Left kidney (tissue), 2 donors: Measurements from ENCODE around the gene POLR2H. TPM values are rescaled to one million over a fixed set of nuclear protein-coding genes. Genes with fewer than 3 reads are reported as not detected.

Source experiments
- DNase-seq: peaks from one replicate; pipeline ENCODE4 v3.0.0-alpha.2; 2013
- polyA plus RNA-seq: library from polyadenylated mRNA; unstranded; fragments of 120-200 nt; gene quantifications from one replicate; pipeline ENCODE4 v1.2.1, GENCODE V29; 2013; ENCODE audit not compliant: insufficient read length

Gene POLR2H
- polyA plus RNA-seq, 1 donor: 106 TPM

DNA sequence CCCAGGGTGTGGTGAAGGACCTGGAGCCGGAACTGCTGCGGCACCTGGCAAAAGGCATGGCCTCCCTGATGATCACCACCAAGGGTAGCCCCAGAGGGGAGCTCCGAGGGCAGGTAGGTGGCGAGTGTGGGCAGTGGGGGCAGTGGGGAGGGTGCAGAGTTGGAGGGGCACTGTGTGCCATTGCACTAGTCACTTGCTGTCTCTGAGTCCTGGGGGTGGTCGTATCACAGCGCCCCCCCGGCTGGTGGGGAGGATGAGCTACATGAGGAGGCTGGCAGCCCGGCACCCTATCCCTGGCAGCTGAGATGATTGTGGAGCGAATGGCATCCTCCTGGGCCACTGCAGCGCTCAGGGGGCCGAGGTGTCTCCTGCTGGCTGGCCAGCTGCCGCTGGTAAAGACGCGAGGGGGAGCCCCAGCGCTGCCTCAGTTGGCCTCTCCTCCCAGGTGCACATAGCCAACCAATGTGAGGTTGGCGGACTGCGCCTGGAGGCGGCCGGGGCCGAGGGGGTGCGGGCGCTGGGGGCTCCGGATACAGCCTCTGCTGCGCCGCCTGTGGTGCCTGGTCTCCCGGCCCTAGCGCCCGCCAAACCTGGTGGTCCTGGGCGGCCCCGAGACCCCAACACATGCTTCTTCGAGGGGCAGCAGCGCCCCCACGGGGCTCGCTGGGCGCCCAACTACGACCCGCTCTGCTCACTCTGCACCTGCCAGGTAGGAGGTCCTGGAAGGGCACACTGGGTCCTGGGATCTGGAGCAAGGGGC, 24.7 kb downstream of the POLR2H start:
- no peak for DNase-seq

DNA sequence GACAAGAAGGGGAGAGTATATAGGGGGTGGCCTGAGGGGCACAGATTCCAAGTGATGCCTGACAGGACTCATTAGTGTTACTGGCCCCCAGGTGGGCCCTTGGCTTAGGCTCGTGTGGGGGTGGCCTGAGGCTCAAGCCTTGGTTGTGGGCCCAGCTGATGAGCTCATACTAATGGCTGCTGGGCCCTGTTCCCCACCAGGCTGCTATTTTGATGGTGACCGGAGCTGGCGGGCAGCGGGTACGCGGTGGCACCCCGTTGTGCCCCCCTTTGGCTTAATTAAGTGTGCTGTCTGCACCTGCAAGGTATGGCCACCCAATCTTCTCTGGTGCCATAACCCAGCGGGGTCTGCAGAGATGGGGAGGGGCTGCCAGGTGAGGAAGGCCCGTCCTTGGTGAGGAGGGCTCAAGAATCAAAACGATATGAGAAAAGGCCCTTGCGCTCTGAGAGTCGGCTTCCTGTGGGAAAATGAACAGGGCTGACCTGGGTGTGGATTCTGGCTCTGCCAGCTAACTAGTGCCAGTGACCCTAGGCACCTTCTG, 25.7 kb downstream of the POLR2H start:
- no peak for DNase-seq

DNA sequence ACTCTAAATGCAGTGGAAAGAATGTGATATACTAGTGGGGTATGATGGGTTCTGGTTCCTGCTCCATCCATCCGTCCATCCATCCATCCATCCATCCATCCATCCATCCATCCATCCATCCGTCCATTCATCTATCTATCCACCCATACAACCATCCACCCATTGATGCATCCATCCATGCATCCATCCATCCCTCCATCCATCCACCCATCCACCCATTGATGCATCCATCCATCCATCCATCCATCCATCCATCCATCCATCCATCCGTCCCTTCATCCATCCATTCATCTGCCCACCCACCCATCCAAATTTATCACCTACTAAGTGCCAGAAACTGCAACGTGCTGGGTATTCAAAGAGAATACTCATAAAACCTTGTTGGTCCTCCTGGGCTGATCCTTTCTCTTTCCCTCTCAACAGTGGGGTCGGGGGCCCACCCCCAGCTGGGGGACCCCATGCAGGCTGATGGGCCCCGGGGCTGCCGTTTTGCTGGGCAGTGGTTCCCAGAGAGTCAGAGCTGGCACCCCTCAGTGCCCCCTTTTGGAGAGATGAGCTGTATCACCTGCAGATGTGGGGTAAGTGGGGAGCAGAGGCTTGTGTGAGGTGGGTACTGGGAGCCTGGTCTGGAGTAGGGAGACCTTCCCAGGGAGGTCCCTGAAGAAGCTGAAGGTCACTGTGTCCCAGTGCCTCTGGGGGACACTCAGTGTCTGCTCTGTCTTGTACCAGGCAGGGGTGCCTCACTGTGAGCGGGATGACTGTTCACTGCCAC, 26.8 kb downstream of the POLR2H start:
- DNase-seq: no peak

DNA sequence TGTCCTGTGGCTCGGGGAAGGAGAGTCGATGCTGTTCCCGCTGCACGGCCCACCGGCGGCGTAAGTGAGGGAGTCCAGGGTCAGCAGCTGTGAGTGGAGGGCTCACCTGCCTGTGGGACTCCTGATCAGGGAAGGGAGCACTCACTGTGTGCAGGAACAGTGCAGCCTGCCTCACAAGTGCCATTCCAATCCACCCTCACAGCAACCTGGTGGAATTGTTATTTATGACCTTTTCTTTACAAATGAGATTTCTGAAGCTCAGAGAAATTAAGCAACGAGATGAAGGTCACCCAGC, 27.4 kb downstream of the POLR2H start:
- DNase-seq: no peak

DNA sequence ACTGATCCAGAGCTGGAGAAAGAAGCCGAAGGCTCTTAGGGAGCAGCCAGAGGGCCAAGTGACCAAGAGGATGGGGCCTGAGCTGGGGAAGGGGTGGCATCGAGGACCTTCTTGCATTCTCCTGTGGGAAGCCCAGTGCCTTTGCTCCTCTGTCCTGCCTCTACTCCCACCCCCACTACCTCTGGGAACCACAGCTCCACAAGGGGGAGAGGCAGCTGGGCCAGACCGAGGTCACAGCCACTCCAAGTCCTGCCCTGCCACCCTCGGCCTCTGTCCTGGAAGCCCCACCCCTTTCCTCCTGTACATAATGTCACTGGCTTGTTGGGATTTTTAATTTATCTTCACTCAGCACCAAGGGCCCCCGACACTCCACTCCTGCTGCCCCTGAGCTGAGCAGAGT, 27.9 kb downstream of the POLR2H start:
- DNase-seq: no peak

DNA sequence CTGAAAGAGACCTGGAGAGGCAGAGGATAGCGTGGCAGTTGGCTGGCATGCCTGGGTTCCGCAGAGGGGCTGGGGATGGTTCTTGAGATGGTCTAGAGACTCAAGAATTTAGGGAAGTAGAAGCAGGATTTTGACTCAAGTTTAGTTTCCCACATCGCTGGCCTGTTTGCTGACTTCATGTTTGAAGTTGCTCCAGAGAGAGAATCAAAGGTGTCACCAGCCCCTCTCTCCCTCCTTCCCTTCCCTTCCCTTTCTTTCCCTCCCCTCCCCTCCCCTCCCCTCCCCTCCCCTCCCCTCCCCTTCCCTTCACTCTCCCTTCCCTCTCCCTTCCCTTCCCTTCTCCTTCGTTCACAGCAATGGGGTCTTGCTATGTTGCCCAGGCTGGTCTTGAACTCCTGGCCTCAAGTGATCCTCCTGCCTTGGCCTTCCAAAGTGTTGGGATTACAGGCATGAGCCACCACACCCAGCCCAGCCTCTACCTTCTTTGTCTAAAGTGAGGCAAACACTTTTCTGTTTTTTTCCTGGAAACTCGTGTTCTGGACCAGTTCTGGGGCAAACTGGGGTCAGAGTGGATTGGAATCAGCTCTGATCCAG, 28.5 kb downstream of the POLR2H start:
- DNase-seq: no peak

DNA sequence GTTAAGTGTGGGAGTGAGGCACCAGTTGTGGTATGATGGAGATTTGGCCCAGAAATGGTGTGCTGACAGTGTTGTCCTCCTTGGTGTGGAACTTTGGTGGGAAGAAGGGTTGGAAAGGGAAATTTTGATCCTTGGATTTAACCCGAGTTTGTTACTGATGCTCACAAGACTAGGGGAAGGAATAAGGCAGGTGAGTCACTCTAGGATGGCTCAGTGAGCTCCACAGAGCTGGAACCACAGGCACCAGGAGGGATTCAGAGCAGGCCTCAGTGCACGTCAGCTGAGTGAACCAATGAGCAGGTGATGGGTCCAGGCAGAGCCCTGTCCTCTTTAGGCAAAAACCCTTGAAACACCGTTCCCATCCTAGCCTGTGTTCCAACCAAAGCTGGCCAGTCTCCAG, 29.8 kb downstream of the POLR2H start:
- DNase-seq: no peak

DNA sequence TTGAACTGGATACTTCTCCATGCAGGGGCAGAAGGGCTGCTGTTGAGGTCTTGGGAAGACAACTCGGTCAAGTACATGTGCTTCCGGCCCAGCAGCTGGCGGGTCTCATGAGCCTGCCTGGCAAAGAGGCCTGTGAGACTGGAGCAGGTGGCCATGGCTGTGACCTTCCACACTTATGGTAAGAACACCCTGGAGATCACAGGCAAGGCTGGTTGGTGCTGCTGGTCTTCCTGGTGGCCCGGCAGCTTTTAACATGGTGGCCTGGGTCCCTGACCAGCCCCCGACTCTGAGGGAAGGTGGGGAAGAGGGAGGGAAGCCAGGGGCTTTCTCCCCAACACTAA, 33.8 kb downstream of the POLR2H start:
- no peak for DNase-seq

DNA sequence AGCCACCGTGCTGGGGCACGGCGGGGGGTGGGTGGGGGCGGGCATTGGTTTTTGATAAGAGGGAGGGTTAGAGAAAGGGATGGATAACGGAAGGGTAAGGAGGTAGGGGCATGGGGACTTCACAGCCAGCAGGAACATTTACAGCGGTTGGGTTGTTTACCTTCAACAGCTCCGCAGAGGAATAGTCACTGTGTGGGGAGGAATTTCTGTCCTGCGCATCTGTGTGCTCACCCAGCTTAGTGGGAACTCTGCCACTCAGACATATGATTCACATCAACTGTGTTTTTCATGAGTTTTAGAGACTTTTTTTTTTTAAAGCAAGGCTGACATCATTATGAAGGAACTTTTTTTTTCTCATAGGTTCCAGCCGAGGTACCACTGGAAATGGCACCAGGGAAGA, 37.9 kb downstream of the POLR2H start:
- DNase-seq: peak; percentile 32

DNA sequence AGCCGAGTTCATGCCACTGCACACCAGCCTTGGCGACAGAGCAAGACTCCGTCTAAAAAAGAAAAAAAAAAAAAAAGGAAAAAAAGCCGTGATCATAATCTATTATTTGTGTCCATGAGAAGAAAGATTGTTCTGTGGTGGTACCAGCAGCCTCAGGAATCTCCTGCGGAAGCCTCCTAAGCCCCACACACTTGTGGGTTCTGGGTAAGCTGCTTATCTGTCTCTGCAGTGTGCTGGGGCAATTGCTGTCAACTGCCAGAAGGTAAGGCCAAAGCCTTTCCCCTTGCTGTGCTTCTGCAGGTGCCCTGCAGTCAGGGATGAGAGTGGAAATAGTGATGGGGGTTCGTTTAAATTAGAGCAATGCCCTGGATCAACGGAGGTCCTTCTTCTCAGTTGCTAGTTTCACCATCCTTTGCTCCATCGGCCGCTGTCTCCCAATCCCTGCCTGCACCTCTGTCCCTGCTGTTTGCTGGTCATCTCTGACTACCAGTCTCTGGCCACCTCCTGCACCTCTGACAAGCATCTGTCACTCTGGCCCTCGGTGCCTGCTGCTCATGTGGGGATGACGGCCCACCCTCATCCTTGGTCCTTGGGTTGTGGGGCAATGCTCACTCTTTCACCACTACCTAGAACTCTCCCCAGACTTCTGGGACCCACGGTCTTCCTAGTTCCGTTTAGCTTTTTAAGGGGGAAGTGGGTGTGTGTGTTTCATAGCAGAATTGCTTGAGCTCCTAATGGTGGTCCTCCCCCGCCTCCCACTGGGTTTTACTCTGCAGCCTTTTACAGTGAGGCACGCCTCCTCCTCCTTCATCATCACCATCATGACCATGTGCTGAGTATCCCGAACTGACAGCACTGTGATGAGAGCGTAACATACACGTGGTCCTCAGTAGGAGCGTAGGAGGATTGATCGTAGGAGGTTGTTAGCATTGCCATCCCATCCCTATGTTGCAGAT, 43.8 kb downstream of the POLR2H start:
- no peak for DNase-seq

DNA sequence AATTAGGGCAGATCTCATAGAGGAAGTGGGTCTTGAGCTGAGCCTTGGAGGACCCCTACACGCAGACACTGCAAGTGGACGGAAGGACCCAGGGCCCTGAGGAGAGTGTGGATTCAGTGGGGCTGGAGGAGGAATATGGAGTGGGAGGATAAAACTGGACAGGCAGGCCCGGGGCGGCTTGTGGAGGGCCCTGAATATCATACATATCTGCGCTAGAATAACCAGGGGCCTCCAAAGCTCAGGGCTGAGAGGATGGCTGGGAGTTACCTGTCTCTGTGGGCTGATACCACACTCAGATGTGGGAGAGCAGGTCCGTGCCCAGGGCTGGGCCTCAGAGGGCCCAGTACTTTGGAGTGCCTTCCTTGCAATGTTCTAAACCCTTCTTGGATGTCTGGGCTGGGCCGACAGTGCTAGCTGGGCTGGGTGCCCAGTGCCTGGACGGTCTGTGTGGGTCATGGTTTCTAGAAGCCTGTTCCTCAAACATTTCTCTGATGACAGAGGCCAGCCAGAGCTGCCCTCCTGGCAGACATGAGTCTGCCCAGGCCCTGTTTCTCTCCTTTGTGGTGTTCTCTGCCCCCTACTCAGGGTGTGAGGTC, 47.9 kb downstream of the POLR2H start:
- no peak for DNase-seq

DNA sequence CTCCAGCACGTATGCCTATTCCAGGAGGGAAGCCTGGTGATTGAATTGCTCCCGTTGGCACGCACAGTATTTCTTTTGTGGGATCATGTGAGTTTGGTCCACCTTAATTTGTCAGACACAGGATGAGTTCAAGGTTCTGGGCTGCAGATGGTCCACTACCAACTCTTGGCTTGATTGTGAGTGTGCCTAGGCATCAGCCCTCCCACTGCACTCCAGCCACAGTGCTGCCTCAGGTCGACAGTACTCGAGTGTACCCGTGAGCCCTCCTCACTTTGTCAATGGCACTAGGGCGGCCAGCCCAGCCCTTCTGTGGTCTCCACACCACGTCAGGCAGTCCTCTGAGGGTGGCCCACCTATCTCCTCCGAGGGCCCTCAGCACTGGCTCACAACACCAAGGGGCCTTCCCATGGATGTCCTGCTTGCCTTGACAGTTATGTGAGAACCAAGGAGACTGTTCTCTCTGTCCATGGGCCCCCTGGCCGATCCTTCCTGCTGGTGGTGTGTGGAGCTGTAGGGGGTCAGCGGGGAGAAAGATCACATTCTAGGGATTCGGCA, 48.5 kb downstream of the POLR2H start:
- DNase-seq: no peak

DNA sequence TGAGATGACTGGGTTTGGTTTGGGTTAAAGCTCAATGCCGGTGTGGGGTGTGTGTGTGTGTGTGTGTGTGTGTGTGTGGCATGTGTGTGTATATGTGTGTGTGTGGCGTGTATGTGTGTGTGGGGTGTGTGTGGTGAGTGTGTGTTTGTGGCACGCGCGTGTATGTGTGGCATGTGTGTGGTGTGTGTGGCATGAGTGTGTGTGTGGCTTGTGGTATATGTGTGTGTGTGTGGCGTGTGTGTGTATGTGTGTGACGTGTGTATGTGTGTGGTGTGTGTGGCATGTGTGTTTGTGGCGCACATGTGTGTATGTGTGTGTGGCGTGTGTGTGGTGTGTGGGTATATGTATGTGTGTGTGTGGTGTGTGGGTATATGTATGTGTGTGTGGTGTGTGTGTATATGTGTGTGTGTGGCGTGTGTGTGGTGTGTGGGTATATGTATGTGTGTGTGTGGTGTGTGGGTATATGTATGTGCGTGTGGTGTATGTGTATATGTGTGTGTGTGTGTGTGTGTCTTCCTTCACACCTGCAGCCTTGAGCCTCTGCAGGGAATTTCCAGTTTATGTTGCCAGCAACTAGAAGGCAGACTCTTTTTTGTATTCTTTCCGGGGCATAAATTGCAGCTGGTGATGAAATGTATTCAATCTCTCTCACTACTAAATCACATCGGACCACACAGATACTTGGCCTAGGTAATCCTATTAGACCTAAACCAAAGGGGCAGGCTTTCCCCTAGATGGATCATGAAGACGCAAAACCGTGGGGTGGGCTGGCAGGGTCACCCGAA, 53.1 kb downstream of the POLR2H start:
- DNase-seq: no peak

DNA sequence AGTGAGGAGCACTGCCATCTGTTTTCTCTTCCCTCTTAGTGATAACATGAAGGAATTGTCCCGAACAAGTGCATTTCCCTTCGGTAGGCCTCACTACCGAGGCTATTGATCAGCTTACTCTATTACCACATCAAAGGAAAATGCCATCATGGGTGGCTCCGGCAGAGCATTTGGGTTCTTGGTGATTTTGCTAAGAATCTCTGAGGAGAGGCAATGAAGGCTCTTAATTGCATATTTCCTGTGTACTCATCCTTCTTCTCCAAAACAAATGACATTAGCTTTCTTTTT, 53.6 kb downstream of the POLR2H start:
- no peak for DNase-seq

DNA sequence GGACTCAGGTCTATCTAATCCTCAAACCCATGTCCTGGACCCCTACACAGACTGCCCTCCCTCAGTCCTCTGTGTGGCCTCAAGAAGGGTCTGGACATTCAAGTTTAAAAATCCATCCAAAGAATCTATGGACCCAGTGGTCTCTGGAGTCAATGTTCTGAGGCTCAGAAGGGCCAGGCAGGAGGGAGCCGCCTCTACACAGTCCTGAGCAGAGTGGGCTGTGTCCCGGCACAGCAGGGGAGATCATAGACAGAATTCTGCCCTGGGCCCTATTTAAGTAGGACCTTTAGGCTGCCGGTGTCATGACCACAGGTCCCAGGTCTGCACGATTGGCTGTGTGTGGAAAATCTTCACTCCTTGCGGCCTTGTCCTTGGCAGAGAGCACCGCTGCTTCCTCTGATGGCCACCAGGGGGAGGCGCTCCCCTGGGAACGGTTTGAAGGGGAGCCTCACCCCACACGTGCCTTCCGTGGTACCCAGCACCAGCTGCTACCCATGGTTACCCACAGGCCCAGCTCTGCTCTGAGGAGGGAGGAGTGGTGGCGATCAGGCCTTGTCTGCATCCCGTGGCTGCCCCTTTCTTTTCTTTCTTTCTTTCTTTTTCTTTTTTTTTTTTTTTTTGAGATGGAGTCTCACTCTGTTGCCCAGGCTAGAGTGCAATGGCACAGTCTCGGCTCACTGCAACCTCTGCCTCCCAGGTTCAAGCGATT, 56.3 kb downstream of the POLR2H start:
- DNase-seq: peak; percentile 29

Other genes starting within 250 kb of the POLR2H start
- gene EIF2B5, start 226.4 kb upstream of the POLR2H start, polyA plus RNA-seq: 54.6 TPM
- gene DVL3, start 206.3 kb upstream of the POLR2H start, polyA plus RNA-seq: 83.6 TPM
- 380 TPM for gene AP2M1, start 186.9 kb upstream of the POLR2H start, polyA plus RNA-seq
- gene ABCF3, start 175.5 kb upstream of the POLR2H start, polyA plus RNA-seq: 65.4 TPM
- 2.2 TPM for gene VWA5B2, start 132.1 kb upstream of the POLR2H start, polyA plus RNA-seq
- gene ALG3, start 112.7 kb upstream of the POLR2H start, polyA plus RNA-seq: 37.0 TPM
- 2.2 TPM for gene EEF1AKMT4, start 112.0 kb upstream of the POLR2H start, polyA plus RNA-seq
- gene CAMK2N2, start 100.2 kb upstream of the POLR2H start, polyA plus RNA-seq: 0.25 TPM
- not detected for gene ECE2, start 85.7 kb upstream of the POLR2H start, polyA plus RNA-seq
- gene PSMD2, start 62.5 kb upstream of the POLR2H start, polyA plus RNA-seq: 252 TPM
- gene EIF4G1, start 47.1 kb upstream of the POLR2H start, polyA plus RNA-seq: 178 TPM
- gene FAM131A, start 24.1 kb upstream of the POLR2H start, polyA plus RNA-seq: 9.9 TPM
- gene CLCN2, start 105 bp upstream of the POLR2H start, polyA plus RNA-seq: 13.1 TPM
- 3.3 TPM for gene THPO, start 16.5 kb downstream of the POLR2H start, polyA plus RNA-seq
- gene CHRD, start 18.3 kb downstream of the POLR2H start, polyA plus RNA-seq: 10.6 TPM
- 27.6 TPM for gene EPHB3, start 200.1 kb downstream of the POLR2H start, polyA plus RNA-seq